CD4-positive, alpha-beta memory T cell (primary cell): ENCODE results near the gene OR2T35. TPM values are rescaled to one million over a fixed set of nuclear protein-coding genes. Genes with fewer than 3 reads are reported as not detected.

Source experiments
- CTCF ChIA-PET: fragments of 350-600 bp; sonication (Branson Sonifier 250); formaldehyde crosslinking; loops from one replicate; lab custom pipeline; 2021; ENCODE audit warnings: inconsistent platforms; ENCODE audit not compliant: partially characterized antibody; lab: Charles Lee
- POLR2A ChIA-PET: fragments of 350-600 bp; sonication (Branson Sonifier 250); formaldehyde crosslinking; loops from one replicate; lab custom pipeline; 2021; ENCODE audit not compliant: partially characterized antibody; lab: Charles Lee
- DNase-seq, 5 donors: peaks; one replicate each; pipeline versions ENCODE4 v3.0.0 to v3.0.0-alpha.2; 2020 to 2022; ENCODE audit warnings: mixed read lengths in 1 of 5
- H3K27ac ChIP-seq: one replicate; pipeline ENCODE4 v1.7.0; 2013; ENCODE audit warnings: low read depth, low read length
- H3K27me3 ChIP-seq: 2 replicates; pipeline ENCODE4 v1.7.0; 2013; ENCODE audit warnings: mild to moderate bottlenecking, low read length, moderate library complexity; ENCODE audit not compliant: insufficient read depth
- H3K36me3 ChIP-seq: 2 replicates; pipeline ENCODE4 v1.7.0; 2013; ENCODE audit warnings: mild to moderate bottlenecking, low read length, moderate library complexity; ENCODE audit not compliant: insufficient read depth
- H3K4me1 ChIP-seq: 2 replicates; pipeline ENCODE4 v1.7.0; 2013; ENCODE audit warnings: mild to moderate bottlenecking, low read length, moderate library complexity; ENCODE audit not compliant: insufficient read depth
- H3K4me3 ChIP-seq, 2 donors: one replicate each; pipeline ENCODE4 v1.7.0; 2013; ENCODE audit warnings: low read length in 2 of 2, mild to moderate bottlenecking in 1 of 2
- H3K9me3 ChIP-seq, 2 donors: one replicate each; pipeline ENCODE4 v1.7.0; 2013; ENCODE audit warnings: low read length in 2 of 2, control low read depth in 1 of 2; ENCODE audit not compliant: control insufficient read depth in 1 of 2
- H3K27ac Mint-ChIP-seq, 7 donors: one replicate each; pipeline ENCODE4 v1.8.0; 2020 to 2021; ENCODE audit warnings: mixed read lengths in 7 of 7, mild to moderate bottlenecking in 6 of 7, inconsistent platforms in 3 of 7, moderate library complexity in 3 of 7
- H3K27me3 Mint-ChIP-seq, 2 donors: one replicate each; pipeline ENCODE4 v1.8.0; 2020 to 2021; ENCODE audit warnings: mixed read lengths in 2 of 2
- H3K36me3 Mint-ChIP-seq, 2 donors: one replicate each; pipeline ENCODE4 v1.8.0; 2020 to 2021; ENCODE audit warnings: mixed read lengths in 2 of 2, inconsistent platforms in 1 of 2, mild to moderate bottlenecking in 1 of 2
- H3K4me1 Mint-ChIP-seq, 4 donors: one replicate each; pipeline ENCODE4 v1.8.0; 2020 to 2021; ENCODE audit warnings: mixed read lengths in 4 of 4, mild to moderate bottlenecking in 1 of 4
- H3K4me3 Mint-ChIP-seq, 8 donors: one replicate each; pipeline ENCODE4 v1.8.0; 2020 to 2021; ENCODE audit warnings: mixed read lengths in 8 of 8, mild to moderate bottlenecking in 7 of 8, moderate library complexity in 6 of 8, inconsistent platforms in 3 of 8
- H3K9me3 Mint-ChIP-seq, 8 donors: one replicate each; pipeline ENCODE4 v1.8.0; 2020 to 2021; ENCODE audit warnings: mixed read lengths in 8 of 8, mild to moderate bottlenecking in 5 of 8, inconsistent platforms in 3 of 8, moderate library complexity in 1 of 8
- intact Hi-C: fragments of 100-400 bp; cut with micrococcal nuclease; formaldehyde crosslinking; loops from one replicate; pipeline ENCODE4 v1.15.1; 2023
- polyA plus RNA-seq, 2 donors: library from polyadenylated mRNA; unstranded; fragments of 300-500 nt; fragmentation: Illumina TruSeq; gene quantifications; one replicate each; pipeline ENCODE4 v1.2.3, GENCODE V29; 2021
- total RNA-seq, 2 experiments: library from RNA; stranded (reverse); gene quantifications; one replicate each; pipeline ENCODE4 v1.2.3, GENCODE V29; 2021

The OR2T35 gene
- total and polyA plus RNA-seq, 4 experiments from 2014 or later = not detected

DNA sequence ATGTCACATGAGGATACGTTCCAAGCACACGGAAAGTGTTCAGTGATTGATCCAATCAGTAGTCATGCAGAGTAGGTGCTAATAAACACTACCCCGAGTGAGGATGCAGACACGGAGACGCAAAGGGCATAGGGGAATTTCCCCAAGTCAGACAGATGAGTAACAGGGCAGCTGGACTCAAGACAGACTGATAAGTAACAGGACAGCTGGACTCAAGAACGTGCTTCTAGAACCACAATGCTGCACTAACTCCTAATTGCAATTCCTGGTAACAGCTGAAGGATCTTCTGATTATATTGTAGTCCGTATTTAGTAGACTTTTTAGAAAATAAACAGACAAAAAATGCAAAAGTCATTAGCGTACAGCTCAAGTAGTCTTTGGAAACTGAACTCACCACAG is 45.7 kb downstream of the OR2T35 start:
- no peak for DNase-seq
- ChIA-PET POLR2A (no interaction called here), CTCF (no interaction called here)
- intact Hi-C loops = no loop called here
- Histone ChIP-seq H3K27me3 (no peaks in the 10 kb centered on the region), H3K9me3 (no peaks in the 10 kb centered on the region), H3K4me3 (no peak overlapping the region), H3K36me3 (no peaks in the 10 kb centered on the region), H3K4me1 (no peaks in the 10 kb centered on the region), H3K27ac (no peak overlapping the region)
- peaks cover 0 to 3% of the 10 kb centered on the region in 2 donors for H3K27me3 Mint-ChIP-seq
- H3K9me3 Mint-ChIP-seq = no peaks in the 10 kb centered on the region
- no peaks in the 10 kb centered on the region for H3K36me3 Mint-ChIP-seq
- peaks cover 0 to 3% (median 0%) of the 10 kb centered on the region in 4 donors for H3K4me1 Mint-ChIP-seq
- no peak overlapping the region for H3K27ac Mint-ChIP-seq
- no peak overlapping the region for H3K4me3 Mint-ChIP-seq

GRCh38 chr1:248597589-248597988 is 47.5 kb downstream of the OR2T35 start, which contains the start of gene OR2T10:
OR2T10 (minus strand) TSS chr1:248597700; CDS start chr1:248593768, 3,932 bp downstream.
- Histone ChIP-seq H3K36me3 (no peaks in the 10 kb centered on the region), H3K27ac (no peak within 1 kb of the TSS), H3K4me3 (no peak within 1 kb of the TSS), H3K4me1 (no peaks in the 10 kb centered on the region), H3K27me3 (no peaks in the 10 kb centered on the region), H3K9me3 (no peaks in the 10 kb centered on the region)
- ChIA-PET CTCF (no interaction called here), POLR2A (no interaction called here)
- Mint-ChIP-seq H3K9me3 (no peaks in the 10 kb centered on the region), H3K27ac (no peak within 1 kb of the TSS), H3K4me3 (no peak within 1 kb of the TSS), H3K27me3 (peaks cover 0 to 3% of the 10 kb centered on the region in 2 donors), H3K36me3 (no peaks in the 10 kb centered on the region), H3K4me1 (peaks cover 0 to 3% (median 0%) of the 10 kb centered on the region in 4 donors)
- DNase-seq = no peak
- intact Hi-C loops = no loop called here

GRCh38 chr1:248596615-248597014 is 48.5 kb downstream of the OR2T35 start:
- no peaks in the 10 kb centered on the region for H3K36me3 ChIP-seq

GRCh38 chr1:248593226-248593625 is 51.9 kb downstream of the OR2T35 start:
- ChIA-PET CTCF (no interaction called here), POLR2A (no interaction called here)
- Mint-ChIP-seq H3K27ac (peak overlapping the region in 1 of 7 donors; percentile 36), H3K27me3 (no peaks in the 10 kb centered on the region), H3K36me3 (no peaks in the 10 kb centered on the region), H3K9me3 (peaks cover 0 to 2% (median 0%) of the 10 kb centered on the region in 8 donors), H3K4me3 (no peak overlapping the region), H3K4me1 (peaks cover 0 to 3% (median 0%) of the 10 kb centered on the region in 4 donors)
- H3K36me3 ChIP-seq = no peaks in the 10 kb centered on the region
- intact Hi-C loops = no loop called here
- no peaks in the 10 kb centered on the region for H3K4me1 ChIP-seq
- DNase-seq = no peak
- no peaks in the 10 kb centered on the region for H3K27me3 ChIP-seq
- H3K27ac ChIP-seq = no peak overlapping the region
- H3K9me3 ChIP-seq = no peaks in the 10 kb centered on the region
- no peak overlapping the region for H3K4me3 ChIP-seq

More at GRCh38 chr1:248596615-248597014, 48.5 kb downstream of the OR2T35 start:
- Histone ChIP-seq H3K9me3 (no peaks in the 10 kb centered on the region), H3K27me3 (no peaks in the 10 kb centered on the region), H3K27ac (no peak overlapping the region), H3K4me3 (no peak overlapping the region), H3K4me1 (no peaks in the 10 kb centered on the region)
- no peaks in the 10 kb centered on the region for H3K9me3 Mint-ChIP-seq
- no peak overlapping the region for H3K4me3 Mint-ChIP-seq
- no peaks in the 10 kb centered on the region for H3K36me3 Mint-ChIP-seq
- intact Hi-C loops = no loop called here
- no peak for DNase-seq
- H3K27me3 Mint-ChIP-seq = no peaks in the 10 kb centered on the region
- POLR2A ChIA-PET = no interaction called here
- peaks cover 0 to 3% (median 0%) of the 10 kb centered on the region in 4 donors for H3K4me1 Mint-ChIP-seq
- no peak overlapping the region for H3K27ac Mint-ChIP-seq
- CTCF ChIA-PET = no interaction called here

- no peak overlapping the region for H3K4me3 ChIP-seq
- no peaks in the 10 kb centered on the region for H3K27me3 ChIP-seq
- no peaks in the 10 kb centered on the region for H3K36me3 ChIP-seq
- no peaks in the 10 kb centered on the region for H3K9me3 ChIP-seq
- H3K27ac ChIP-seq = no peak overlapping the region
- Mint-ChIP-seq H3K4me1 (peaks cover 0 to 3% (median 0%) of the 10 kb centered on the region in 4 donors), H3K27me3 (no peaks in the 10 kb centered on the region), H3K36me3 (no peaks in the 10 kb centered on the region), H3K27ac (no peak overlapping the region), H3K4me3 (peak overlapping the region in 1 of 8 donors; percentile 2), H3K9me3 (peaks cover 0 to 2% (median 0%) of the 10 kb centered on the region in 8 donors)
- CTCF ChIA-PET = no interaction called here
- DNase-seq = no peak
- intact Hi-C loops = no loop called here
- POLR2A ChIA-PET = no interaction called here
- no peaks in the 10 kb centered on the region for H3K4me1 ChIP-seq
Measured at GRCh38 chr1:248592655-248593054, 52.4 kb downstream of the OR2T35 start.

GRCh38 chr1:248590055-248590454 is 55.0 kb downstream of the OR2T35 start:
- Histone ChIP-seq H3K4me3 (no peak overlapping the region), H3K4me1 (no peaks in the 10 kb centered on the region), H3K27ac (no peak overlapping the region), H3K36me3 (no peaks in the 10 kb centered on the region), H3K27me3 (no peaks in the 10 kb centered on the region), H3K9me3 (no peaks in the 10 kb centered on the region)
- ChIA-PET CTCF (no interaction called here), POLR2A (no interaction called here)
- DNase-seq = no peak
- Mint-ChIP-seq H3K4me3 (no peak overlapping the region), H3K36me3 (no peaks in the 10 kb centered on the region), H3K27me3 (peaks cover 3 to 4% of the 10 kb centered on the region in 2 donors), H3K27ac (no peak overlapping the region), H3K9me3 (peaks cover 0 to 4% (median 0%) of the 10 kb centered on the region in 8 donors), H3K4me1 (no peaks in the 10 kb centered on the region)
- intact Hi-C loops = no loop called here

DNA sequence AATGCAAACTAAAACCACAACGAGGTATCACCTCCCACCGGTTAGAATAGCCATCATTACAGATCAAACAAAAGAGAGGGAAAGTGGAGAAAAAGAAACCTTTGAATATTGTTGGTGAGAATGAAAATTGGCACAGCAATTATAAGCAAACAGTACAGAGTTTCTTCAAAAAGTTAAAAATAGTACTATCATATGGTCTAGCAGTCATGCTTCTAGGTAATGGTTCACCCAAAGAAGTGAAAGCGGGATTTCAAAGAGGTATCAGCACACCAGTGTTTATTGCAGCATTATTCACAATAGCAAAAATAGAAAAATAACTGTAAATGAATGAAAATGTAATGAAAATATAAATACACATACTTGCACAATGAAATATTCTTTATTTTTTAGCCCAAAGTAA is 55.7 kb downstream of the OR2T35 start:
- Mint-ChIP-seq H3K27me3 (peaks cover 5 to 6% of the 10 kb centered on the region in 2 donors), H3K36me3 (no peaks in the 10 kb centered on the region), H3K4me3 (no peak overlapping the region), H3K4me1 (no peaks in the 10 kb centered on the region), H3K27ac (peak overlapping the region in 1 of 7 donors; percentile 64), H3K9me3 (peaks cover 0 to 4% (median 0%) of the 10 kb centered on the region in 8 donors)
- H3K27me3 ChIP-seq = no peaks in the 10 kb centered on the region
- no peaks in the 10 kb centered on the region for H3K36me3 ChIP-seq
- H3K27ac ChIP-seq = no peak overlapping the region
- no peaks in the 10 kb centered on the region for H3K4me1 ChIP-seq
- CTCF ChIA-PET = no interaction called here
- H3K4me3 ChIP-seq = no peak overlapping the region
- POLR2A ChIA-PET = no interaction called here
- DNase-seq = no peak
- no peaks in the 10 kb centered on the region for H3K9me3 ChIP-seq
- intact Hi-C loops = no loop called here
